DND-41 (cell line): ENCODE measurements around the gene SLC25A43.
"Not testable (repeated sequence)": the region's sequence is repeated elsewhere in the genome, so short reads cannot be mapped to it uniquely, and the experiment has no call there.

Experiments used
- EZH2 ChIP-seq: IDR thresholded peaks from 3 replicates; pipeline ENCODE4 v1.6.1; 2012; ENCODE audit warnings: borderline replicate concordance, low read depth, mild to moderate bottlenecking, moderate library complexity, low read length, inconsistent platforms; ENCODE audit not compliant: severe bottlenecking
- TF ChIP-seq, protein P1 (sequence below): IDR thresholded peaks from 2 replicates; pipeline ENCODE4 v1.5.1; 2012; ENCODE audit warnings: borderline replicate concordance, low read length, moderate library complexity, mild to moderate bottlenecking; ENCODE audit not compliant: poor library complexity, severe bottlenecking; ENCODE audit errors: extremely low read depth

GRCh38 chrX:119487766-119488165 lies 88.6 kb downstream of the SLC25A43 start:
- TF ChIP-seq, protein P1, sequence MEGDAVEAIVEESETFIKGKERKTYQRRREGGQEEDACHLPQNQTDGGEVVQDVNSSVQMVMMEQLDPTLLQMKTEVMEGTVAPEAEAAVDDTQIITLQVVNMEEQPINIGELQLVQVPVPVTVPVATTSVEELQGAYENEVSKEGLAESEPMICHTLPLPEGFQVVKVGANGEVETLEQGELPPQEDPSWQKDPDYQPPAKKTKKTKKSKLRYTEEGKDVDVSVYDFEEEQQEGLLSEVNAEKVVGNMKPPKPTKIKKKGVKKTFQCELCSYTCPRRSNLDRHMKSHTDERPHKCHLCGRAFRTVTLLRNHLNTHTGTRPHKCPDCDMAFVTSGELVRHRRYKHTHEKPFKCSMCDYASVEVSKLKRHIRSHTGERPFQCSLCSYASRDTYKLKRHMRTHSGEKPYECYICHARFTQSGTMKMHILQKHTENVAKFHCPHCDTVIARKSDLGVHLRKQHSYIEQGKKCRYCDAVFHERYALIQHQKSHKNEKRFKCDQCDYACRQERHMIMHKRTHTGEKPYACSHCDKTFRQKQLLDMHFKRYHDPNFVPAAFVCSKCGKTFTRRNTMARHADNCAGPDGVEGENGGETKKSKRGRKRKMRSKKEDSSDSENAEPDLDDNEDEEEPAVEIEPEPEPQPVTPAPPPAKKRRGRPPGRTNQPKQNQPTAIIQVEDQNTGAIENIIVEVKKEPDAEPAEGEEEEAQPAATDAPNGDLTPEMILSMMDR, result not testable (repeated sequence)
- TF ChIP-seq EZH2, result not testable (repeated sequence)
